ENCODE data around the gene NHLH1.

DNA sequence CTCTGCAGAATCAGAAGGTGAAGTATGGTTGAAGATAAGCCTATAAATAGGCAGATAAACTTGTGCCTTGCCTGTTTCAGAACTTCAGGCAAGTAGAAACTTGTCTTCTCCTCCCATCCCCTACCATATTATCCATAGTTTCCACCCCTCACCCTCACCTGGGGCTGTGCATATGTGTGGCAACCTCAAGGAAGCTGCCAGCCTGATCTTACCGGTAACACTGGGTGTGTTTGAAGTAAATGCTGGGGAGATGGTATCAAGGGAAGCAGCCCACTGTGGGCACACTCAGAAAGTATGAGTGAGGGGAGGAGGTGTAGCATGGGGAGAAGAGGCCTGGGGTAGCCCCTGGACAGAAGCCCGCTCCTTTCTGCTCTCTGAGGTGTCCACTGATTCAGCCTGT lies 48.0 kb downstream of the NHLH1 start:
- TF ChIP-seq, protein P1, sequence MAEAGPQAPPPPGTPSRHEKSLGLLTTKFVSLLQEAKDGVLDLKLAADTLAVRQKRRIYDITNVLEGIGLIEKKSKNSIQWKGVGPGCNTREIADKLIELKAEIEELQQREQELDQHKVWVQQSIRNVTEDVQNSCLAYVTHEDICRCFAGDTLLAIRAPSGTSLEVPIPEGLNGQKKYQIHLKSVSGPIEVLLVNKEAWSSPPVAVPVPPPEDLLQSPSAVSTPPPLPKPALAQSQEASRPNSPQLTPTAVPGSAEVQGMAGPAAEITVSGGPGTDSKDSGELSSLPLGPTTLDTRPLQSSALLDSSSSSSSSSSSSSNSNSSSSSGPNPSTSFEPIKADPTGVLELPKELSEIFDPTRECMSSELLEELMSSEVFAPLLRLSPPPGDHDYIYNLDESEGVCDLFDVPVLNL (CRISPR knock-in tag; IDR thresholded peaks at IDR 0.05; ENCODE audit: borderline replicate concordance, low read depth) = no peak
- TF ChIP-seq, protein P2, sequence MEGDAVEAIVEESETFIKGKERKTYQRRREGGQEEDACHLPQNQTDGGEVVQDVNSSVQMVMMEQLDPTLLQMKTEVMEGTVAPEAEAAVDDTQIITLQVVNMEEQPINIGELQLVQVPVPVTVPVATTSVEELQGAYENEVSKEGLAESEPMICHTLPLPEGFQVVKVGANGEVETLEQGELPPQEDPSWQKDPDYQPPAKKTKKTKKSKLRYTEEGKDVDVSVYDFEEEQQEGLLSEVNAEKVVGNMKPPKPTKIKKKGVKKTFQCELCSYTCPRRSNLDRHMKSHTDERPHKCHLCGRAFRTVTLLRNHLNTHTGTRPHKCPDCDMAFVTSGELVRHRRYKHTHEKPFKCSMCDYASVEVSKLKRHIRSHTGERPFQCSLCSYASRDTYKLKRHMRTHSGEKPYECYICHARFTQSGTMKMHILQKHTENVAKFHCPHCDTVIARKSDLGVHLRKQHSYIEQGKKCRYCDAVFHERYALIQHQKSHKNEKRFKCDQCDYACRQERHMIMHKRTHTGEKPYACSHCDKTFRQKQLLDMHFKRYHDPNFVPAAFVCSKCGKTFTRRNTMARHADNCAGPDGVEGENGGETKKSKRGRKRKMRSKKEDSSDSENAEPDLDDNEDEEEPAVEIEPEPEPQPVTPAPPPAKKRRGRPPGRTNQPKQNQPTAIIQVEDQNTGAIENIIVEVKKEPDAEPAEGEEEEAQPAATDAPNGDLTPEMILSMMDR (IDR thresholded peaks at IDR 0.05) = no peak
- TF ChIP-seq CREB1 (CRISPR knock-in tag; IDR thresholded peaks at IDR 0.05) = no peak
- TF ChIP-seq, protein P3, sequence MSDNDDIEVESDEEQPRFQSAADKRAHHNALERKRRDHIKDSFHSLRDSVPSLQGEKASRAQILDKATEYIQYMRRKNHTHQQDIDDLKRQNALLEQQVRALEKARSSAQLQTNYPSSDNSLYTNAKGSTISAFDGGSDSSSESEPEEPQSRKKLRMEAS (CRISPR knock-in tag; IDR thresholded peaks at IDR 0.05) = no peak
- no peak for TF ChIP-seq ESRRA (CRISPR knock-in tag; IDR thresholded peaks at IDR 0.05; ENCODE audit: borderline replicate concordance)
- no peak for TF ChIP-seq CBFB (CRISPR knock-in tag; IDR thresholded peaks at IDR 0.05; ENCODE audit: low read depth)
- TF ChIP-seq ETV6 (CRISPR knock-in tag; IDR thresholded peaks at IDR 0.05) = no peak

All from WTC11 (cell line).